ENCODE results near the gene RRAS.

The RRAS gene

GRCh38 chr19:49593233-49594113, 46.5 kb downstream of the RRAS start:
- peak; percentile 97 for DNase-seq

- DNase-seq, result peak; percentile 69
Measured at GRCh38 chr19:49592486-49593232, 47.3 kb downstream of the RRAS start.

- peak; percentile 78 for DNase-seq
Measured at GRCh38 chr19:49591731-49592485, 48.0 kb downstream of the RRAS start.

GRCh38 chr19:49590971-49591730, 48.8 kb downstream of the RRAS start, which contains the start of gene PRR12:
Gene PRR12, plus strand, starts transcription at chr19:49591182. Its CDS starts 473 bp downstream, at chr19:49591655.
- peak; percentile 88 for DNase-seq

GRCh38 chr19:49590071-49590970, 49.6 kb downstream of the RRAS start:
- DNase-seq, result peak; percentile 99

GRCh38 chr19:49589502-49589905, 50.4 kb downstream of the RRAS start:
- DNase-seq, result no peak

- no peak for DNase-seq
Measured at GRCh38 chr19:49588365-49589122, 51.4 kb downstream of the RRAS start.

- DNase-seq, result no peak
Measured at GRCh38 chr19:49587227-49587626, 52.7 kb downstream of the RRAS start.

Data from NCI-H69 (cell line).